Esophagus muscularis mucosa (tissue), 3 donors: ENCODE results near the gene CAMTA1.

Experiments
- POLR2A ChIP-seq: fragments of 450-650 bp; IDR thresholded peaks from one replicate; pipeline ENCODE4 v1.6.1; 2017; ENCODE audit warnings: antibody characterized with exemption, moderate library complexity, mild to moderate bottlenecking, low read depth
- TF ChIP-seq, protein P1 (sequence below), 3 experiments: fragments of 200-600 bp in 2 of 3; fragments of 450-650 bp in 1 of 3; sonication (generic) in 2 of 3; IDR thresholded peaks; one replicate each; pipeline ENCODE4 v1.5.1; 2017 to 2019; ENCODE audit warnings: antibody characterized with exemption in 3 of 3, mild to moderate bottlenecking in 2 of 3, moderate library complexity in 1 of 3

DNA sequence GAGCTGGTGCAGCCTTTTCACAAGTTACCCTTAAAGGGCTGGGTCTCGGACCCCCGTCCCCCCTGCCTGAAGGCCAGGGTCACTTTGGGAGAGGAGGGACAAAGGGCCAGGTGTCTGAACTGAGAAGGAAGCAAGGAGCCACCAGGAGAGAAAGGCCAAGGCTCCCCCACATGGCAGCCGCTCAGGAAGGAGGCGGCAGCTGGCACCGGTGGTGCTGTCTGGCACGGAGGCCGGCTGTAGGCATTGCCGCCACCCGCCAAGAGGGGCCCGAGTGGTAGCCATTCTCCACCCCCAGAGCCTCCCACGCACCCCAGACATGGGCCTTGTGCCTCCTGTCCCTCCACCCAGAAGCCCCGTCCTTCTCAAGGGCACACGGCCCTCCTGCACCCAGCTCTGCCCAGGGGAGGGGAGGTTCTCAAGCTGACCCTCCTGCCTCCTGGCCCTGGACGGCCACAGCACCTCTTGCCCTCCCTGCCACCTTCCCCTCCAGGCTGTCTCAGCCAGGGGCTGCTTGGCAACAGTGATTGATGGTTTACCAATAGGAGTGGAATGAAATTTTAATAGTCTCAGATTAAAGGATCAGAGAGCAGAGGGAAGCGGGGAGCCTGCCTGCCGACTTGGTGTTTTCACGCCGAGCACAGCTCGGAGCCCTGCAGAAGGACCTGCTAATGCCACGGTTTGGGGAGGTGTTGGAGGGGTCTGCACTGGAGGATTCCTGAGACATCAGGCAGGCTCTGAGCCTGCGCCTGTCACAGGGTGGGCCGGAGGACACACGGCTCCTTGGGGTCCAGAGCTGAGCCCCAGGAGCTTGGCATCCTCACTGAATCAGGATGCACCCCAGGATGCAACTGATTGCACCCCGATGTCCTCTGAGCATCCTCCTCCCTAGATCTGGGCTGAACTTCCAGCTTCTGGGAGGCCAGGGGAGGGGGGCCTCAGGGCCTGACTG, 773.9 kb downstream of the CAMTA1 start:
- no peak for TF ChIP-seq POLR2A
- TF ChIP-seq, protein P1, sequence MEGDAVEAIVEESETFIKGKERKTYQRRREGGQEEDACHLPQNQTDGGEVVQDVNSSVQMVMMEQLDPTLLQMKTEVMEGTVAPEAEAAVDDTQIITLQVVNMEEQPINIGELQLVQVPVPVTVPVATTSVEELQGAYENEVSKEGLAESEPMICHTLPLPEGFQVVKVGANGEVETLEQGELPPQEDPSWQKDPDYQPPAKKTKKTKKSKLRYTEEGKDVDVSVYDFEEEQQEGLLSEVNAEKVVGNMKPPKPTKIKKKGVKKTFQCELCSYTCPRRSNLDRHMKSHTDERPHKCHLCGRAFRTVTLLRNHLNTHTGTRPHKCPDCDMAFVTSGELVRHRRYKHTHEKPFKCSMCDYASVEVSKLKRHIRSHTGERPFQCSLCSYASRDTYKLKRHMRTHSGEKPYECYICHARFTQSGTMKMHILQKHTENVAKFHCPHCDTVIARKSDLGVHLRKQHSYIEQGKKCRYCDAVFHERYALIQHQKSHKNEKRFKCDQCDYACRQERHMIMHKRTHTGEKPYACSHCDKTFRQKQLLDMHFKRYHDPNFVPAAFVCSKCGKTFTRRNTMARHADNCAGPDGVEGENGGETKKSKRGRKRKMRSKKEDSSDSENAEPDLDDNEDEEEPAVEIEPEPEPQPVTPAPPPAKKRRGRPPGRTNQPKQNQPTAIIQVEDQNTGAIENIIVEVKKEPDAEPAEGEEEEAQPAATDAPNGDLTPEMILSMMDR (IDR thresholded peaks at IDR 0.05): no peak
